ENCODE measurements around the gene GUCA1A.

DNA sequence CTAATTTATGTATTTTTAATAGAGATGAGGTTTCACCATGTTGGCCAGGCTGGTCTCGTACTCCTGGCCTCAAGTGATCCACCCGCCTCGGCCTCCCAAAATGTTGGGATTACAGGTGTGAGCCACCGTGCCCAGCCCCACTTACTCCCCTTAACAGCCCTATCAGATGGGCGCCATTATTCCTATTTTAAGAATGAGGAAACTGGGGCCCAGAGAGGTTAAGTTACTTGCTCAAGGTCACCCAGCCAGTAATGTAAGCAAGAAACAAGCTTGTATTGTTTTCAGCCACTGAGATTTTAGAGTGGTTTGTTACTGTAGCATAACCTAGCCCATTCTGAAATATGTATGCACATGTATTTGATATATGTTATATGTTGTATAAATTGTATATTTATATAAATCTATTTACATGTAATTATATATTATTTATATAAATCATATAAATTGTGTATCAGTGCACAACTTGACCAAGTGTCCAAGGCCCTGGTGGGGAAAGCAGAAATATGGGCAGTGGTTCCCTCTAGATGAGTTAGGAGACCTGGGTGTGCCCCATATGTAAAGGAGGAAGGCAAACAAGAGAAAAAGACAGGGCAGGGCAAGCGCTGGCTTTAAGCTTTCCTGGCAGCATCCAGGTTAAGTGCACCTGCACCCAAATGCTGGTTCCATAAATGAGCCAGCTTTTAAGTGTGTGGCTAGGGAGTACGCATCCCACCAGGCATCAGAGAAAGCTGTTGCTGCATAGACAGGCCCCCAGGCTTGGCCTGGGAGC is 1.2 kb upstream of the GUCA1A start:
- TF ChIP-seq, protein P1, sequence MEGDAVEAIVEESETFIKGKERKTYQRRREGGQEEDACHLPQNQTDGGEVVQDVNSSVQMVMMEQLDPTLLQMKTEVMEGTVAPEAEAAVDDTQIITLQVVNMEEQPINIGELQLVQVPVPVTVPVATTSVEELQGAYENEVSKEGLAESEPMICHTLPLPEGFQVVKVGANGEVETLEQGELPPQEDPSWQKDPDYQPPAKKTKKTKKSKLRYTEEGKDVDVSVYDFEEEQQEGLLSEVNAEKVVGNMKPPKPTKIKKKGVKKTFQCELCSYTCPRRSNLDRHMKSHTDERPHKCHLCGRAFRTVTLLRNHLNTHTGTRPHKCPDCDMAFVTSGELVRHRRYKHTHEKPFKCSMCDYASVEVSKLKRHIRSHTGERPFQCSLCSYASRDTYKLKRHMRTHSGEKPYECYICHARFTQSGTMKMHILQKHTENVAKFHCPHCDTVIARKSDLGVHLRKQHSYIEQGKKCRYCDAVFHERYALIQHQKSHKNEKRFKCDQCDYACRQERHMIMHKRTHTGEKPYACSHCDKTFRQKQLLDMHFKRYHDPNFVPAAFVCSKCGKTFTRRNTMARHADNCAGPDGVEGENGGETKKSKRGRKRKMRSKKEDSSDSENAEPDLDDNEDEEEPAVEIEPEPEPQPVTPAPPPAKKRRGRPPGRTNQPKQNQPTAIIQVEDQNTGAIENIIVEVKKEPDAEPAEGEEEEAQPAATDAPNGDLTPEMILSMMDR (IDR thresholded peaks at IDR 0.05), result no peak
- no peak for TF ChIP-seq POLR2A (IDR thresholded peaks at IDR 0.05)

Data from thyroid gland (tissue), 4 donors.